ENCODE measurements around the gene MPPED2.
"Not testable (repeated sequence)": the region's sequence is repeated elsewhere in the genome, so short reads cannot be mapped to it uniquely, and the experiment has no call there.

MPPED2 gene

DNA sequence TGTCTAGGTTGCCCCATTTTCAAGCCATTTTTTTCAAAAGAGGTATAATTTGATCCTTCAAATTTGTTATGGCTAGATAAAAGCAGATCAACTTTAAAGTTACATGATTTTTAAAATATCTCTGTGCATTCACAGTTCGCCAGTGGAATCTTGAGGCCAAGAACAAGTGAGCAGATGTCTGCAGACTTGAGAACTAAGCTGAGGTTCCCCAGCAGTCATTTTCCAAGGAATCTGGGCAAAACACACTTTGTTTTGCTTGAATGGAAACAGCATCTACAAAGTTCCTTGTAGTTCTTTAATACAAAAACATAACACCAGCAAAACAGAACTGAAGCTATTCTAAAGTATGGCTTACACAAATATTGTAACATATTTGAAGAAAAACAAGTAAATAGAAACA is 7.7 kb downstream of the MPPED2 start:
- DNase-seq (ENCODE audit: low read depth in 2 of 2): no peak

DNA sequence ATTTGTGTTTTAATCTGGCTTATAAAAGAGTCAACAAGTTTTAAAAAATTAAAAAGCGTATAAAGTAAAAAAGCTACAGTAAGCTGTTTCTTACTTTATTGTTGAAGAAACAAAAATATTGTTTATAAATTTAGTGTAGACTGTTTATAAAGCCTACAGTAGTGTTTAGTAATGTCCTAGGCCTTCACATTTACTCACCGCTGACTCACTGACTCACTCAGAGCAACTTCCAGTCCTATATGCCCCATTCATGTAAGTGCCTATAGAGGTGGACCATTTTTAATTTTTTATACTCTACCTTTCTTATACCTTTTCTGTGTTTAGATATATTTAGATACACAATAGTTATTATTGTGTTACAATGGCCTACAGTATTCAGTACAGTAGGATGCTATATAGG is 12.2 kb downstream of the MPPED2 start:
- no peak for DNase-seq (ENCODE audit: low read depth in 2 of 2)

DNA sequence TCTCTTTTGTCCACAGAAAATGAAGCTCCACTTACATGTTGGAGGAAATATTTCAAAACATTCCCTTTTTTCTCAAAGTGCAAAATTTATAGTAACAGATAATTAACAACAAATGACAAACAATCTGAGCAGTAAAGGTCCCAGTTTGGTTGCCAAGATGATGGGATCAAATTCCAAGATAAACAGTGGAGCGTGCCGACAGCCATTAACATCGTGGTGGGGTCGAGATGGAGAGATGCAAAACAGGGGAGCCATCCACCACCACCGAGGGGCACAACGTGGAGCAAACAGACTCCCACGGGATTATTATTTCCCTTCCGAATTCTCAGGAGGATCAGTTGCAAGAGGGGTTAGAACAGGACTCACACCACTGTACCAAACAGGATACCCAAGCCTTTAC is 17.2 kb downstream of the MPPED2 start:
- DNase-seq (ENCODE audit: low read depth in 2 of 2): no peak

DNA sequence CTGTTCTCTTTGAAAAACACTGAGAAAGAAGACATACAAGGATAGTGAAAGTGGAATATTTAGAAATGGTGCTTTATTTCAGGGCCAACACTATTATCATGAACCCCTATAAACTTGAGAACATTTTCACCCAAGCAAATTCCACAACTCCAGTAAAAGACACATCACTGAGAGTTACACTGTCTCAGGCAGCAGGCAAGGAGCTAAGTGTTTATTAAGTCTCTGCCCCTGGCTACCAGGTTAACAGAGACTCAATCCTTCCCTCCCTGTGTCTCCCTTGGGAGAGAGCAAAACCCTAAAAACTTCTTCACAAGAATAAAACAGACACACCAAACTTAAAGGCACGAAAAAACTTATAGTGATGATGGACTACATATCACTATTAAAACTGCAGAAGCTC is 18.5 kb downstream of the MPPED2 start:
- DNase-seq (ENCODE audit: low read depth in 2 of 2): no peak

DNA sequence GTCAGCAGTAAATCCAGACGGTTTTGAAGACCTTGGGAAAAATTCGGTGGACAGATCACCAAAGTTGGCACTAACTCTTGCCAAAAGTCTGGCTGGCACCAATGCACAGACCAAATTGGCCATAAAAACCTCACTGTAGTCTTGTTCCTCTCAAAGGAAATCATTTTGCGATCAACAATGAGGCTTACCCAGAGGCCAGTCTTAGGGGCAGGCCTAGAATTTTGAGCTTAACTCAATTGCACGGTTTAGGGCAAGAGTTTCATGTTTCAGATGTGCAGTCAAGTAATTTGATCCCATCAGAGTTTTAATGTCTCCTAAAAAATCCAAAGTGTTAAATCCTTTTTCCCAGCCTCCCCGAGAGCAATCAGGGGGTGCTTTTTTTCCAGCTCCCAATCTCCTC is 19.0 kb downstream of the MPPED2 start:
- DNase-seq (ENCODE audit: low read depth in 2 of 2): no peak

DNA sequence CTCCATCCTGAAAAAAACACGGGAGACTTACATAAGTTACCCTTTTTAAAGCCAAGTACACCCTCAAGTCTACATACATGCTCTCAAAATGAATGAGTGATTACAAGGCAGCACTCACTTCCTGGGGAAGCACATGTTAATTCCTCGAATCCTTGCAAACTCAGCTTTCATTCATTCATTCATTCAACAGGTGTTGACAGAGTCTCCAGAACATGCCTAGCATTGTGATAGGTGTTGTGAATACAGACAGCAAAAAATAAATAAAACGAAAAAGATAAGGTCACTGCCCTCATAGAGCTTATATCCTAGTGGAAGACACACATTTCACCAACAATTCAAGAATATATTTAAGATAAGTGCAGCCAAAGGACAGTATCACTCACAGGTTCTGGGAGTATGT is 19.7 kb downstream of the MPPED2 start:
- DNase-seq (ENCODE audit: low read depth in 2 of 2): no peak

DNA sequence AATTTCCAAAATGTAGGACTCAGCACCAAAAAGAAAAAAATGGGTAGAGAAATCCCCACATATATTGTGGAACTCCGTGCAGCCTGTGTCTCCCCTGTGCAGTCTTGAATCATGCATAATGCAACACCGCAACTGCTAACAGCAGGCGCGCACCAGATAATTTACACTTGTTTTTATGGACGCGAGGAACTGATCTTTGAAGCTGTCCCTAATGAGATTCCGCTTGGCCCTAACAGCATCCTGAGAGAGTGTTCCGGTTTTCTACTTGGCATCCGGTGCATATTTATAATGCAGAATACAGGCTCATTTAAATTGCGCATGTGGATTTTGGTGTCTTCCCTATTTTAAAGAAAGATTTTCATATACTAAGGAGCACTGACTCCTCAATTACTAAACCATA is 21.1 kb downstream of the MPPED2 start:
- DNase-seq (ENCODE audit: low read depth in 2 of 2): no peak

DNA sequence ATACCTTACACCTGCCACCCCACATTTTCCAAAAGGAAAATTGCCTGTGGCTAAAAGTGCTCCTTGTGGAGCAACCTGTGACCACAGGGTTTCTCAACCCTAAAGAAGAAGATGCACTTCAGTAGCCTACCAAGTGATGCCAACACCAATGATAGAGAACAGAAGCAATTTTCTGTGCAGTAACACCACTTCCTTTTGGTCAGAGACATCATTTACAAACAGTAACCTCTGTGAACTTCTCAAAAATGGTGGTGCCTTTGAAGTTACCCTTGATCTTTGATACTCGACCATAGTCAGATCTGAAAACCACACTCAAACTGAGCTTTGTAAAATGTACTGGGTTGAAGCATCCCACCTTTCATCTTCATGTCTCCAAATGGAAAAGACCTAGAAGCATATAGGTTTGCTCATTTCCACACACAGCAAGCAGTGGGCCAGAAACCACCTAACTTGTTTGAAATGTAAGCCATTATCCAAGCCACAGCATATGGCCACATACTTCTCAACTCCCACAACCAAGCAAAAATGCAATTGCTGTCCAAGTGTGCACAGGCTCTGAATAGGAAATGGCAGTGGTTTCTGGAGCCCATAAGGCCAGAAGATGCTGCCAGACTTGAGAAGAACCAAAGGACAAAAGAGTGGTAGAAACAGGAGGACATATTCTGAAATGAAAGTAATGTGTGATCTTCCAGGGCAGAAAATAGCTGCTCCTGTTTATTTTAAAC is 24.3 kb downstream of the MPPED2 start:
- DNase-seq (ENCODE audit: low read depth in 2 of 2): no peak

DNA sequence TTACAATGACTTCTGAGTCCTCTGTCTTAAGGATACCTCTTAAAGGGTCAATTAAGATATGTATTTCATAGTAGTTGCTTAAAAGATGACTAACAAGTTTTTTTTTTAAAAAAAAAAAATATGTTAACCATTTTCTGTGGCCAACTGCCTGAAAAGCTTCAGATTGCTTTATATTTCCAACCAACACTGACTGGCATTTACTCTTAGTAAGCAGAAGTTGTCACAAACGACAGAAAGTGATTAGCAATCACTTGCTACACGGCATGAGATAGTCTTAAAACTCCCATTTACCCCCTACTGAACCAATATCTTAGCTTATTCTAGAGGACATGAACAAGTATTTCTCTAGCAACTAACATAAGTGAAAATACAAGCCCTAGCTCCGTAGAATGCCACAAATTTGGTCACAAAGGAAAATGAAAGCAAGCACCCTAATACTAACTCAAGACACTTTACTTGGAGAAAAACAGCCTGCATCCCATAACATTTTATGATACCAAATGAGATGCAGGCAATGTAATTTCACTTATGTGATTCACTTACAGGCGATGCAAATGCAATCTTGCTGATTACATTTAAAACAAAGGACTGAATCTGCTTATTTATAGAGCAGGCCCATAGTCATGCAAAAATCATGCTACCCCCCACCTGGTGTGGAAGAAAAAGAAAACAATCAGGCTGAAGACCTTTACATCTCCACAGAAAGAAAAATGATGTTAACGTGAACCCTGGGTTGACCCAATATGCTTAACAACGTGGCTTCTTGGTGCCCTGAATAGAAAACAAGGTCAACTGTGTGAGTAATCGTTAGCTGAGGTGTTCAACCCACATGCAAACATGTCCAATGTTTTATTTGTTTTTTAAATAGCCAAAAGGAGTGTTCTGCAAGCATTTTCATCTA is 25.7 kb downstream of the MPPED2 start:
- DNase-seq (ENCODE audit: low read depth in 2 of 2): no peak

DNA sequence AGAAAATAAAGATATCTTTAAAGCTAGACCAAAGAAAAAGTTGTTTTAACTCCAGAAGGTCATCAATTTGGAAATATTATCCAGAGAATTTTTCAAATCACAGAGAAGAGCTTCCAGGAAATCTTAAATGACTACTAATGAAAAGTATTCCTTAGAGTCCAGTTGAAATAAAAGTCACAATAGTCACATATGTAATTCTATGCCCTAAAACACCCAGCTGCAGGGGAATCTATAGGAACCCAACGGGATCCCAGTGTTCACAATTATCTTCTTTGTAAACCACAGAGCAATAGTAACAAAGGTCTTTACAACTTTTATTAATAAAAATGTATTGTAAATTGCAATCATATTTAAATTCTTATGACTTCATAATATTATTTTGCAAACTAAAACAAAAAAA is 27.1 kb downstream of the MPPED2 start:
- DNase-seq (ENCODE audit: low read depth in 2 of 2): no peak

DNA sequence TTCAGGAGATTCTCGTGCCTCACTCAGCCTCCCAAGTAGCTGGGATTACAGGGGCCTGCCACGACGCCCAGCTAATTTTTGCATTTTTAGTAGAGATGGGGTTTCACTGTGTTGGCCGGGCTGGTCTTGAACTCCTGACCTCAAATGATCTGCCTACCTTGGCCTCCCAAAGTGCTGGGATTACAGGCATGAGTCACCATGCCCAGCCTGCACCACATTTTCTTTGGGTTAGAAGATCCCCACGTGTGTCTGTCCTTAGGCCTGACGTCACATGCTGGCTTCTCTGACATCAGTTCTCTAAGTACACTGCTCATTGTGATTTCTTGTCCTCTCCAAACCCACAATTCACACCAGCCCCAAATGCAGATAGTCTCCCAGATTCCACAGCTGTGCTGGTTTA is 31.6 kb downstream of the MPPED2 start:
- DNase-seq (ENCODE audit: low read depth in 2 of 2): not testable (repeated sequence)

DNA sequence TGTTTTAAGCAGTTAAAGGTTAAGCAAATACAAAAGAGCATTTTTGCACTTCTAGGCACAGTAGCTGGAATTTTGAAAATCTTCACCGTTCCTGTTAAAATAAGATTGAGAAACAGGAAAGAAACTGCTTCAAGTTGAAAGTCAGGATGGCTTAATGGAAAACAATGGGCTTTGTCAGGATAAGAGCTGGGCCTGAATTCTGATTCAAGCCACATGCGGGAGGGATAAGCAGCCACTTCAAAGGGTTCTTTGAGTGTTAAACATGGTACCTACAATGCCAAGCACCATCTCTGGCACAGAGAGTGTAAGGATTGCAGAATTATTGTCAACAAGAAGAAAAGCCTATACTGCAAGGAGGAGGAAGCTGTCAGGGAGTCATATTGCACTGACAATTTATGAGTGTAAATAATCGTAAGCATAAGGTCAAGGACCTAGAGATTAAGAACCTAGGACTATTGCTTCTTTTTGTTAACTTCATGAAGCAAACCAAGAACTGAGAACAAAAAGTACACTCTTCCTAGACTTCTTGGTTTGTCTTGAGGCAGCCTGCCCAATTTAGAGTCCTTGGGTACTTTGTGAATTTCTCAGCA is 32.5 kb downstream of the MPPED2 start:
- no peak for DNase-seq (ENCODE audit: low read depth in 2 of 2)

DNA sequence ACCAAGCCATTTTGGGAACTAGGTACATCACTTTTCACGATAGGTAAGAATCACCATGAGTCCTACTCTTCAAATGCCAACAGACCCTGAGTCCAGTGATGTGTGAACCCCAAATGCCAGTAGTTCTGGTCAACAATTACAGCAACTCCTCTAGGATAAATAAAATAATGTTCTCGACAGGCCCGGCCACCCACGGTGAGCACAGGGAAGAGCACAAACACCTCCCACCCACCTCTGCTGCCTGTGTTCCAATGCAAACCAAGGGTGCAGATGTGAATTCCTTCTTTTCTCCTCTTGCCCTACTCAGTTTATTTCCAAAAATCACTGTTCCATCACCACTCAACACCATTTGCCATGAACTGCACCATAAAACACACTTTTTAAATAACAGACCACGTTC is 33.3 kb downstream of the MPPED2 start:
- no peak for DNase-seq (ENCODE audit: low read depth in 2 of 2)

DNA sequence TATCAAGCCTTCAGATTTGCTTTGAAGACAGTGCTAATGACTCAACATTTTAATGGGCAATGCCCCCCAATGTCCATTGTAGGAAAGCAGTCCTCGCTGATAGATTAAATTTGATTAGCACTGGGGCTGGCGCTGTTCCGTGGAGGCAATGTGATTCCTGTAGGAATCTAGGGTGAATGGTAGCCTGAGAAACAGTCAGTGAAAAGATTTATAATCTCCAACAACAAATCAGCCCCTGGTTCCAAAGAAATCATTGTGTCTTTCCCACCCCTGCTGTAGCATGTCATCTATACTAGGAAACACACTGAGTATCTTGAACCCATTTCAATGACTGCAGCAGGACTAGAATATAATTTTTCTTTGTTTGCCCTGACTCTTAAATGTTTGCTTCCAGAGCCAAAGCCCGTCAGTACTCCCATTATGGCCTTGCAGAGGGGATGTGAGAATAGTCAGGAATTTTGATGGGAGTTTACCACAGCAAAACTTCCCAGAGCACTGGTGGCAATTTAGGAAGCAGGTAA is 36.1 kb downstream of the MPPED2 start:
- DNase-seq (ENCODE audit: low read depth in 2 of 2): no peak

DNA sequence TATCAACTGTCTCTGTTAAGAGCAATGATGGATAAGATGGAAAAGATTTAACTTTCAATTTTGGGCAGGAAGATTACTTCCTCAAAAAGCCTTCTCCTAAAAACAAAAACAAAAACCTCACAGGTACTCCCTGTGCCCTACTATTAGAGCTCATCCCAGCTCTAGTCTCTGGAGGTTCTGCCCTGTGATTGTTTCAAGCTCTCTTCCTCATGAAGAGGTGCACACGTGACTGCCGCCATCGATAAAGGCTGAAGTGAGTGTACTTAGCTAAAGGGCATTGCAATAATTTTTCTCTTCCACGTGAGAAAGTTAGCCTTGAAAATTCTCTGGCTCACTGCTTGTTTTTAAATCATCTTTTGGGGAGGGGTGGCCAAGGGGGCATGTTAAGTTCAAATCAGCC is 36.6 kb downstream of the MPPED2 start:
- no peak for DNase-seq (ENCODE audit: low read depth in 2 of 2)

DNA sequence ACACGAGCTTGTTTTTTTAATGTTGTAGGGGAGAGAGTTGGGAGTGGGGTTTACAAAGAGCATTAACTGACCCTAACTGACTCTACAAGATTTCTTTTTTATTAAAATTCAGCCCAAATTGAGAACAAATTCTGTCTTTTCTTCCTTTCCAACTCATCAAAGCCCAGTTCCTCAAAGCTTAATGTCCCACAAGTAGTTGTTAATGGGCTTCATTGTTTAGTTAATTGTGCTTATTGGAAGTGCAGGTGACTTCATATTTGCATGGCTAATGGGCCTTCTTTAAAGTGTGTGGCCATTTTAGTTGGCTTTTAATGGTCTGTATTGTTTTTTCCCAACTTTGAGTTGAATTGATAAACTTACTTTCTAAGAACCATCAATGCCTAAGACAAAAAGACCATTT is 39.8 kb downstream of the MPPED2 start:
- no peak for DNase-seq (ENCODE audit: low read depth in 2 of 2)

DNA sequence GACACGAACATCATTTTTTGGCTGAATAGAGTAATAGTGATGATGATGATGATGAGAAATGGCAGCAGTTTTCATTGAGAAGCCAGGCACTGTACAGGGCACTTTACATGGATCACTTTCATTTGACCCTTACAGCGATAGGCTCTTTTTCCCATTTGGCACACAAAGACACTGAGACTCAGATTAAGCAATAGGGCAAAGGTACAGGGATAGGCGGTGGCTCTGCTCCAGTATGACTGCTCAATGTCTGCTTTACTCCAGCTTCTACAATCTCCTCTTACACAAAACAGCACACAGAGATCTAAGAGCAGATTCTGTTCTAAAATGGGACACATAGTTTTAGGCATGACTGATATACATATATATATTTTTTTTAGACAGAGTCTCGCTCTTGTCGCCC is 40.6 kb downstream of the MPPED2 start:
- no peak for DNase-seq (ENCODE audit: low read depth in 2 of 2)

DNA sequence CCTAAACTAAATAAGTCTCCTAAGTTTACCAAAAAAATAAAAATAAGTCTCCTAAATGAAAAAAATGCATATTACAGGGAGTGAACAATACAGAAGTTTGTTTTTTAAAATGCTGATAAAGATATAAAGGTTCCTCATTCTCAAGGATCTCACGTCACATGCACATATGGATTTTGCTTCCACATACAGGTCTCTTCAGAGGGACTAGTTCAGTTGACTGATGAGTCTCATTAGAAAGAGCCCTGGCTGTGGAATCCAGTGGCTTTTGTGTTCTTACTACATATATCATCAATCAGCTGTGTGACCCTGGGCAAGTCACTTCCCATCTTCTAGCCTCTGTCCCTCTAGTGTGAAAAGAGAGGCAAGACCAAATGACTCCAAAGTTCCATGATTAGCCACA is 43.1 kb downstream of the MPPED2 start:
- DNase-seq (ENCODE audit: low read depth in 2 of 2): no peak

DNA sequence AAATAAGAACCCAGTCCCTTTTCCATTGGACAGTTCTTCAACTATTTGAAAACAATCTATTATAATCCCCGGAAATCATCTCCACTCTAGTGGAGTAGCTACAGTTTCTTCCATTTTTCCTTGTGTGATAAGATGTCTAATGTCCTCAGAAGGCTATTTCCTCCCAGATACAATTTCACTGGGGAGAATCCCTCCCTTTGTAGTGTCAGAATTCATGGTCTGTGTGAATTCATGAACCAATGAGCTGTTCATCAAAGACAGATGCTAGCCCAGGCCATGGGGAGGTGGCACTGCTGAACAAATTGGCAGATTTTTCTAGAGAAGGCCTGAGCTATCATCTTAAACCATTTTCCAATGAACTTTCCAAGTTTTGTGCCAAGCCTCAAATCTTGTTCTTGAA is 45.4 kb downstream of the MPPED2 start:
- no peak for DNase-seq (ENCODE audit: low read depth in 2 of 2)

DNA sequence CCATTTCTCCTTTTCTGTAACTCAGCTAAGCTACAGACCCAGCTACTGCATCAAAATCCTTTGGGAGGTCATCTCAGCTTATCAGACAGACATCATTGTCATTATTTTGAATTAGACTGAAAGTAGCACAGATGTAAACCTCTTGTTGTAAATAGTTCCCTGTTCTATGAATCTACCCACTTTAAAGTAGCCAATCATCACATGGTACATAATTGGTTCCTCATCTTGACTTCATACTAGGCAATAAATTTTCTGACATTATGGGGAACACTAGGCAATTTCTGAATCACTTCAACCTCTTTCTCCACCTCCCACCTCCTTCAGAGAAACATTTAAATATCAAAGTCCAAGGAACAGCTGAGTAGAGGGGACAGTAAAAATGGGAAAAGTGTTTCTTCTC is 47.9 kb downstream of the MPPED2 start:
- no peak for DNase-seq (ENCODE audit: low read depth in 2 of 2)

DNA sequence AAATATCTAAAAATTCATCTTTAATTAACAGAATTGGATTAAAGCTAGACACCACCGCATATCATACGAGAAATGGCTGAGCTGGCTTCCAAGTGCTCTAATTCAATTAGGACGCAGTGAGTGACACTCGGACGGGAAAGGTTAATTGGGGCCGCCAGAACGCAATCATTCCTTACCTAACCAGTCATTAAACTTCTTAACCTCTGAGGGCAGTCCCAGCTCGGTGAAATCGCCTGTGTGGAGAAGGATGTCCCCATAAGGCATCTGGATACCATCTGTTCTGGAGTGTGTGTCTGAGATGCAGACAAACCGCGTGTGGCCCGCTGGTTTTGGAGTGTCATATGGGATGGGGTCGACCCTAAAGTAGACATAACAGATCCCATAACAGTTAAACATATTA is 50.3 kb downstream of the MPPED2 start:
- no peak for DNase-seq (ENCODE audit: low read depth in 2 of 2)

DNA sequence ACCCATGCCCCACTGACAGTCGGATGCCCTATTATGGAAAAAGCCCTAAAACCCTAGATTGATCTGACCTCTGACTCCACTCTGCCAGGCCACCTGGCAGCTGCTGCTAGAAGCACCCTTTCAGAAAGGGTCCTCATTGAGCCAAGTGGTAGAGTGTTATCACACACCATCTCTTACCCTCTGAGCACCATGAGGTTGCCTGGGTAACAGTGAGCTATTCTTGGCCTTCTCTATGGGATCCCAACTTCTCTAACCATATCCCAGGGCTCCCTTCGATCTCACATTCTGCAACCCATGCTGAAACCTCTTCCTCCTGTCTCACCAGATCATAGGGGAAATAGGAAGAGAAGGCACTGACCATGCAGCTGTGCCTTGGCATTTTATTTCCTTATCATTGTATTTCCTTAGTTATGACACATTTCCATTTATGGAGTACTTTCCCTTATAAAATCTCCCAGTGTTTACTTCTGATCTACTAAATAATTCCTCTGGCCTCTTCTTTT is 52.7 kb downstream of the MPPED2 start:
- no peak for DNase-seq (ENCODE audit: low read depth in 2 of 2)

DNA sequence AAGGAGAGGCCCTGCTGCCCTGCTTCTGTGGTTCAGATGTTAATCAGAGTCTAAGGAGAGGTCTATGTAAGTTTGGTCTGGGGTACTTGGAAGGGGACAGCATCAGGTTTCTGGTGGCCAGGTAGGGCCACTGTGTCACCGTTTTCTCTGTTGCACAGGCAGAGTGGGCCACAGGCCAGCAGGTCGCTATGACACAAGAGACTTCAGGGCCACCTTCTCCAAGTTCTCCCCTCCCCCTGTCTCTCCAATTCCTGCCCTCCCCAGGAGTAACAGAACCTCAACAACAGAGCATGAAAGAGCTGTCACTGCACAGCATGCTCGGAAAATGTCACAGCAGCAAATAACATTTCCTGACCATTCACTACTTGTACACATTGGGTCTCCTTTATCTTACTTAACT is 58.6 kb downstream of the MPPED2 start:
- DNase-seq (ENCODE audit: low read depth in 2 of 2): no peak
